ENCODE data around the gene CAV2. TPM values are rescaled to one million over a fixed set of nuclear protein-coding genes. Genes with fewer than 3 reads are reported as not detected.

CAV2 gene
- total RNA-seq, 1 donor from 2014 or later = 161 TPM

GRCh38 chr7:116511552-116512519, 12.3 kb downstream of the CAV2 start:
- Histone ChIP-seq H3K9me3 (ENCODE audit: insufficient read depth, low read depth, low read length) (no peaks in the 10 kb centered on the region), H3K27ac (ENCODE audit: low read depth, low read length) (peak overlapping the region; percentile 83), H2AFZ (ENCODE audit: low read depth, low read length) (peak overlapping the region; percentile 28), H3K79me2 (ENCODE audit: insufficient read depth, low read length) (no peaks in the 10 kb centered on the region), H3K4me3 (ENCODE audit: insufficient read depth, low read depth, low read length) (peak overlapping the region; percentile 55), H4K20me1 (ENCODE audit: insufficient read depth, low read length) (no peaks in the 10 kb centered on the region), H3K4me2 (ENCODE audit: low read length) (peak overlapping the region; percentile 82), H3K36me3 (ENCODE audit: insufficient read depth, low read length) (peaks cover 10% of the 10 kb centered on the region), H3K4me1 (ENCODE audit: insufficient read depth, low read length) (peaks cover 26% of the 10 kb centered on the region), H3K9ac (ENCODE audit: low read length) (peak overlapping the region; percentile 64), H3K27me3 (ENCODE audit: insufficient read depth, low read length) (no peaks in the 10 kb centered on the region)
- H3K27me3 Mint-ChIP-seq (ENCODE audit: low read depth, unreplicated experiment) = no peaks in the 10 kb centered on the region
- no peaks in the 10 kb centered on the region for H3K9me3 Mint-ChIP-seq (ENCODE audit: unreplicated experiment)
- peaks cover 22% of the 10 kb centered on the region for H3K4me1 Mint-ChIP-seq (ENCODE audit: low read depth, unreplicated experiment)
- TF ChIP-seq, protein P1, sequence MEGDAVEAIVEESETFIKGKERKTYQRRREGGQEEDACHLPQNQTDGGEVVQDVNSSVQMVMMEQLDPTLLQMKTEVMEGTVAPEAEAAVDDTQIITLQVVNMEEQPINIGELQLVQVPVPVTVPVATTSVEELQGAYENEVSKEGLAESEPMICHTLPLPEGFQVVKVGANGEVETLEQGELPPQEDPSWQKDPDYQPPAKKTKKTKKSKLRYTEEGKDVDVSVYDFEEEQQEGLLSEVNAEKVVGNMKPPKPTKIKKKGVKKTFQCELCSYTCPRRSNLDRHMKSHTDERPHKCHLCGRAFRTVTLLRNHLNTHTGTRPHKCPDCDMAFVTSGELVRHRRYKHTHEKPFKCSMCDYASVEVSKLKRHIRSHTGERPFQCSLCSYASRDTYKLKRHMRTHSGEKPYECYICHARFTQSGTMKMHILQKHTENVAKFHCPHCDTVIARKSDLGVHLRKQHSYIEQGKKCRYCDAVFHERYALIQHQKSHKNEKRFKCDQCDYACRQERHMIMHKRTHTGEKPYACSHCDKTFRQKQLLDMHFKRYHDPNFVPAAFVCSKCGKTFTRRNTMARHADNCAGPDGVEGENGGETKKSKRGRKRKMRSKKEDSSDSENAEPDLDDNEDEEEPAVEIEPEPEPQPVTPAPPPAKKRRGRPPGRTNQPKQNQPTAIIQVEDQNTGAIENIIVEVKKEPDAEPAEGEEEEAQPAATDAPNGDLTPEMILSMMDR (IDR thresholded peaks at IDR 0.05; ENCODE audit: insufficient read depth, low read depth, low read length) = no peak
- TF ChIP-seq EZH2 (IDR thresholded peaks at IDR 0.05; ENCODE audit: insufficient read depth, low read length) = no peak
- peak; percentile 65 for DNase-seq (ENCODE audit: low read depth)
- peaks cover 7% of the 10 kb centered on the region for H3K36me3 Mint-ChIP-seq (ENCODE audit: low read depth, unreplicated experiment)
- no peak for FAIRE-seq
- no peak overlapping the region for H3K4me3 Mint-ChIP-seq (ENCODE audit: unreplicated experiment)
- peak overlapping the region; percentile 70 for H3K27ac Mint-ChIP-seq (ENCODE audit: unreplicated experiment)

DNA sequence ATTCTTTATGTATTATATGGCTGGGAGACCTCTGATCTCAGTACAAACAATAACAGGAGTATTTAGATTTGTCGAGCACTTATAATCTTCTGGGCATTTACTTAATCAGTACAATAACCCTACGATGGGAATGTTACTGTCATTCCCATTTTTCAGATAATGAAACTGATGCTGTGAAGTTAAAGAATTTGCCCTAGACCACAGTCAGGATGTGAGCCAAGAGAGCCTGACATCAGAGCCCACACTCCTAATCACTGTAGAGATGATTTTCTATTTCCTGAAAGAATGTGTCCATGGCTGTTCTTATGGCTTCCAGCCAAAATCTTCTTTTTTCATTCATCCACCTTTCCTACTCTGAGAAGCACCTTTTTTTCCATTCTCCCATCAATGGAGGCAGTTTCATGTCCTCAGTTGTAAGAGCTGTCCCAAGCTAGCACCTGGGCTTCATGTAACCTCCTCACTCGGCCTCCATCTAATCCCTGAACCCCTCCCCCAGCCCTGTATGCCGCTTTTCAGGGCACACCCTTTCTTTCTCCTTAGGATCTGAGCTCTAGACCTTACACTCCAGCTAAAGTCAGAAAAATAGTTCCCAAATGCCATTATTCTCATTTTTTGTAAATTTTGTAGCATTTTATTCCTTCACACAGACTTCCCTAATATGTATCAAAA, 13.1 kb downstream of the CAV2 start:
- FAIRE-seq (peak; percentile 73), DNase-seq (ENCODE audit: low read depth) (peak; percentile 81)
- H3K27me3 ChIP-seq (ENCODE audit: insufficient read depth, low read length) = no peaks in the 10 kb centered on the region
- H2AFZ ChIP-seq (ENCODE audit: low read depth, low read length) = no peak overlapping the region
- TF ChIP-seq, protein P1 (IDR thresholded peaks at IDR 0.05; ENCODE audit: insufficient read depth, low read depth, low read length) = no peak
- TF ChIP-seq EZH2 (IDR thresholded peaks at IDR 0.05; ENCODE audit: insufficient read depth, low read length) = no peak
- peak overlapping the region; percentile 70 for H3K27ac Mint-ChIP-seq (ENCODE audit: unreplicated experiment)
- peak overlapping the region; percentile 55 for H3K4me3 ChIP-seq (ENCODE audit: insufficient read depth, low read depth, low read length)
- no peaks in the 10 kb centered on the region for H3K79me2 ChIP-seq (ENCODE audit: insufficient read depth, low read length)
- peaks cover 5% of the 10 kb centered on the region for H3K36me3 ChIP-seq (ENCODE audit: insufficient read depth, low read length)
- H3K4me3 Mint-ChIP-seq (ENCODE audit: unreplicated experiment) = peak overlapping the region; percentile 55
- H3K36me3 Mint-ChIP-seq (ENCODE audit: low read depth, unreplicated experiment) = peaks cover 7% of the 10 kb centered on the region
- peak overlapping the region; percentile 82 for H3K4me2 ChIP-seq (ENCODE audit: low read length)
- H3K9me3 Mint-ChIP-seq (ENCODE audit: unreplicated experiment) = no peaks in the 10 kb centered on the region
- no peaks in the 10 kb centered on the region for H4K20me1 ChIP-seq (ENCODE audit: insufficient read depth, low read length)
- H3K27me3 Mint-ChIP-seq (ENCODE audit: low read depth, unreplicated experiment) = no peaks in the 10 kb centered on the region
- H3K9ac ChIP-seq (ENCODE audit: low read length) = peak overlapping the region; percentile 64
- H3K4me1 Mint-ChIP-seq (ENCODE audit: low read depth, unreplicated experiment) = peaks cover 24% of the 10 kb centered on the region
- peaks cover 26% of the 10 kb centered on the region for H3K4me1 ChIP-seq (ENCODE audit: insufficient read depth, low read length)
- peak overlapping the region; percentile 83 for H3K27ac ChIP-seq (ENCODE audit: low read depth, low read length)
- H3K9me3 ChIP-seq (ENCODE audit: insufficient read depth, low read depth, low read length) = no peaks in the 10 kb centered on the region

Data from astrocyte (in vitro differentiated cells and primary cell).